ENCODE results near the gene GALNT18. TPM values are rescaled to one million over a fixed set of nuclear protein-coding genes. Genes with fewer than 3 reads are reported as not detected.

Gene GALNT18
- total and polyA plus RNA-seq, 9 donors, result 3.0 to 13.2 (median 7.7) TPM

DNA sequence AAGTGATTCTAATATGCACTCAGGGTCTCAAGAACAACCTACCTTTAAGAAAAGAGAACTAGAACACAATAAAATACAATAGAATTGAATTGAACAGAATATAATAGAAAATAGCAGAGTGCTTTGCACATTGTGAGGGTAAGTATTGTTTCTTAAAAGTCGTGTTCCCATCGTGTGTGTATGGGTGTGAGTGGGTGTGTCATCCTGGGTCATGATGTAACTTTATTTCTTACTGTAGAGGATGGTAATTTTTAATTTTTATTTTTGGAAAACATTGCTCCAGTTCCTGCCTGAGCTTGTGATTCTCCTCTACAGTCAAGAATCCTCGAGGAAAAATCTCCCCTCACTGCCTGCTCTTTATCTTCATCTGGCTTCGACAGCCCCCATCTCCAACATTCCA is 193.1 kb downstream of the GALNT18 start:
- H3K9me3 ChIP-seq, result no peaks in the 10 kb centered on the region
- no peaks in the 10 kb centered on the region for H3K36me3 ChIP-seq
- H3K27me3 ChIP-seq, result no peaks in the 10 kb centered on the region
- 75 to 82% (median 77%) methylated on average over 4 of the region's 4 CpGs for WGBS, 3 donors
- intact Hi-C loops (cut with DNase I), result no loop called here
- H3K4me3 ChIP-seq, result no peak overlapping the region
- no peaks in the 10 kb centered on the region for H3K4me1 ChIP-seq (ENCODE audit: insufficient read depth)
- TF ChIP-seq POLR2A (IDR thresholded peaks at IDR 0.05) (no peak), CTCF (IDR thresholded peaks at IDR 0.05) (no peak), EP300 (IDR thresholded peaks at IDR 0.05) (no peak)
- no peak for DNase-seq
- no peak overlapping the region for H3K27ac ChIP-seq

DNA sequence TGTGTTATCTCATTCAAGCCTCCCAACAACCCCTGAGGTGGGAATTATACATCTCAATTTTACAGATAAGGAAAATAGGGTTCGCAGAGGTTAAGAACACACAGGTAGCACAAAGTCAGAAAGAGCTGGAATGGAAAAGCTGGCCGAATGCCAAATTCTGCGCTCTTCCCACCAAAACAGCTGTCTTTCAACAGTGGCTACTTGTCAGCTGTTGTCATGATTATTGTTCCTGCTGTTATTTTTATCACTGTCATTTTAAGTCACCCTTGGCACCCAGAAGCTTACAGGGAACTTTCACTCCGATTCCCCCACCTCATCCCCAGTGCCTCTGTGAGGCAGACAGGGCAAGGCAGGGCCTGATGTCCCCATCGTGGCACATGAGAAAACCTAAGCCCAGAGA is 194.3 kb downstream of the GALNT18 start:
- no peaks in the 10 kb centered on the region for H3K9me3 ChIP-seq
- H3K4me1 ChIP-seq (ENCODE audit: insufficient read depth), result no peaks in the 10 kb centered on the region
- intact Hi-C loops (cut with DNase I), result no loop called here
- 45 to 57% (median 51%) methylated on average over 5 of the region's 5 CpGs for WGBS, 3 donors
- DNase-seq, result no peak
- H3K27me3 ChIP-seq, result no peaks in the 10 kb centered on the region
- H3K4me3 ChIP-seq, result no peak overlapping the region
- TF ChIP-seq POLR2A (IDR thresholded peaks at IDR 0.05) (no peak), CTCF (IDR thresholded peaks at IDR 0.05) (no peak), EP300 (IDR thresholded peaks at IDR 0.05) (no peak)
- no peak overlapping the region for H3K27ac ChIP-seq
- H3K36me3 ChIP-seq, result no peaks in the 10 kb centered on the region

DNA sequence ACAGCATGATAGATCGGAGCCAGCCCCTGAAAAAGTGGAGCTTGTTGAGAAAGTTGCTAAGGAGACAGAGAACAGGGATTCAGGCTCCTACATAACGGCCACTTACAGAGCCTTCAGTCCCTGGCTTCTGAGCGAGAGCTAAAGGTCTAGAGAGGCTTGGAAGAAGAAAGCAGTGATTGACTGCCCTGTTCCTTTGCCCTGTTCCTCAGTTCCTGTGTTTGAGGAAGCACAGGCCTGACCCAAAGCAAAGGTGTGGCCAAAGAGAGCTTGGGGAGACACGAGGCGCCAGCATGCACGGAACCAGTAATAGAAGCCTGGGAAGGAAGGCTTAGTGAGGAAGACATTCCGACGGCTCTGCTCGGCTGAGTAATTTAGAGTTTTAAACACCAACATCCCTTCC is 194.7 kb downstream of the GALNT18 start:
- Histone ChIP-seq H3K4me3 (no peak overlapping the region), H3K9me3 (no peaks in the 10 kb centered on the region), H3K27ac (no peak overlapping the region), H3K4me1 (ENCODE audit: insufficient read depth) (peaks cover 2% of the 10 kb centered on the region), H3K27me3 (no peaks in the 10 kb centered on the region), H3K36me3 (no peaks in the 10 kb centered on the region)
- DNase-seq, result no peak
- WGBS, 3 donors, result 74 to 81% (median 81%) methylated on average over 9 of the region's 9 CpGs
- TF ChIP-seq POLR2A (IDR thresholded peaks at IDR 0.05) (no peak), EP300 (IDR thresholded peaks at IDR 0.05) (no peak), CTCF (IDR thresholded peaks at IDR 0.05) (no peak)
- intact Hi-C loops (cut with DNase I), result no loop called here

GRCh38 chr11:11426226-11426952 is 195.4 kb downstream of the GALNT18 start:
- peaks cover 3% of the 10 kb centered on the region for H3K4me1 ChIP-seq (ENCODE audit: insufficient read depth)
- H3K27ac ChIP-seq, result no peak overlapping the region
- no peak for DNase-seq
- no peaks in the 10 kb centered on the region for H3K36me3 ChIP-seq
- intact Hi-C loops (cut with DNase I), result no loop called here
- TF ChIP-seq POLR2A (IDR thresholded peaks at IDR 0.05), result no peak
- TF ChIP-seq EP300 (IDR thresholded peaks at IDR 0.05), result no peak
- TF ChIP-seq CTCF (IDR thresholded peaks at IDR 0.05), result no peak
- no peak overlapping the region for H3K4me3 ChIP-seq
- no peaks in the 10 kb centered on the region for H3K27me3 ChIP-seq
- H3K9me3 ChIP-seq, result no peaks in the 10 kb centered on the region
- 75 to 81% (median 81%) methylated on average over 4 of the region's 4 CpGs for WGBS, 3 donors

All from ovary (tissue), 9 donors.